MM.1S (cell line): ENCODE results near the gene XRCC6.

Experiments used
- CTCF ChIP-seq: fragments of 300-600 bp; sonication (generic); IDR thresholded peaks from 2 replicates; pipeline ENCODE4 v1.5.1; 2016; ENCODE audit warnings: antibody characterized with exemption, low read length, mixed read lengths
- EZH2phosphoT487 ChIP-seq: fragments of 300-600 bp; sonication (generic); IDR thresholded peaks from 2 replicates; pipeline ENCODE4 v1.6.1; 2018; ENCODE audit warnings: antibody characterized with exemption, low read length

- TF ChIP-seq EZH2phosphoT487 = no peak
- no peak for TF ChIP-seq CTCF
Measured at GRCh38 chr22:41620589-41621098, 451 bp upstream of the XRCC6 start, which contains the start of gene DESI1.
